ENCODE measurements around the gene BPIFB4.

Gene BPIFB4

DNA sequence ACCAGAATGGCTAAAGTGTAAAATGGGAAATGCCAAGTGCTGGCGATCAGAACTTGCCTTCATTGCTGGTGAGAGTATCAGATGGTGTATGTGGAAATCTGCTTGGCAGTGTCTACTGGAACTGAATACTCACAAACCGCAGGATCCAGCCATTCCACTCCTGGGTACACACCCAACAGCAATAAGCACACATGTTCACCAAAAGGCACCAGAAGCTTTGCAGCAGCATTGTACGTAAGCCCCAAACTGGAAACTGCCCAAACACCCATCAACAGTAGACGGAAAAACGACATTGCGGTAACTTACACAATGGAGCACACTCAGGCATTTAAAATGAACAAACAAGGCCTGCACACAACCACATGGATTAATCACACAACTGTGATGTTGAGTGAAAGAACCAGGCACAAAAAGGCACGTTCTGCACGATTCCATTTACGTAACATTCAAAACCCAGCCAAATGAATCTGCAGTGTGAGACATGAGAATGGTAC lies 51.2 kb downstream of the BPIFB4 start:
- Histone ChIP-seq H3K36me3 (ENCODE audit: insufficient read depth, low read depth, low read length) (no peaks in the 10 kb centered on the region), H3K9me3 (ENCODE audit: insufficient read depth, low read depth, low read length) (no peaks in the 10 kb centered on the region), H3K4me1 (ENCODE audit: insufficient read depth, low read length) (no peaks in the 10 kb centered on the region), H3K9ac (ENCODE audit: low read depth, low read length) (no peak overlapping the region), H3K27me3 (ENCODE audit: insufficient read depth, low read length) (no peaks in the 10 kb centered on the region), H3K4me3 (ENCODE audit: low read length) (no peak overlapping the region), H3K27ac (ENCODE audit: low read length) (no peak overlapping the region)

DNA sequence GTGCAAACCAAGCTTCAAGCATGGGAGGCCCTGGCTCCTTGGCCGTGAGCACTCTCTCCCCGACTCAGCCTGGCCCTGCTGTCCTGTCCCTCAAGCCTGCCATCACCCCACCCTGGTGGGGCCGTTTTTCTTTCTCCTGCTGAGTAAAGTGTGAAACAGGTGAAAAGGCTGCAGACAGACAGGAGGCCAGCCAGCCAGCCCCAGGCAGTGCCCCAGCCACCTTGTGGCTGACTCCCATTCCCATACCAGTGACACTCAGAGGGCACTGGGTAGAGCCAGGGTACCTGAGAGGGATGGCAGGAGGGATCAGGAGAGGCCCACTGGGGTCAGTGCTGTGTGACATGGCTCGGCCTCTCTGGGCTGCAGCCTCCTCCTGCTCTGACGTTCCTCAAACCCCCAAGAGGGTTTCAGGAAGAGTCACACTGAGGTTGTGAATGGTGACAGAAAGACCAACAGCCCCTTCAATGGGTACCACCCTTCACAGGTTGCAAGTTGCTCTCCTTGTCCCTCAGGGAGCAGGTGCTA lies 52.6 kb downstream of the BPIFB4 start:
- no peaks in the 10 kb centered on the region for H3K36me3 ChIP-seq (ENCODE audit: insufficient read depth, low read depth, low read length)
- no peaks in the 10 kb centered on the region for H3K4me1 ChIP-seq (ENCODE audit: insufficient read depth, low read length)
- no peaks in the 10 kb centered on the region for H3K27me3 ChIP-seq (ENCODE audit: insufficient read depth, low read length)
- H3K4me3 ChIP-seq (ENCODE audit: low read length): no peak overlapping the region
- H3K9me3 ChIP-seq (ENCODE audit: insufficient read depth, low read depth, low read length): peaks cover 4% of the 10 kb centered on the region; the same call in 1 of the 2 replicates
- H3K9ac ChIP-seq (ENCODE audit: low read depth, low read length): no peak overlapping the region
- no peak overlapping the region for H3K27ac ChIP-seq (ENCODE audit: low read length)

DNA sequence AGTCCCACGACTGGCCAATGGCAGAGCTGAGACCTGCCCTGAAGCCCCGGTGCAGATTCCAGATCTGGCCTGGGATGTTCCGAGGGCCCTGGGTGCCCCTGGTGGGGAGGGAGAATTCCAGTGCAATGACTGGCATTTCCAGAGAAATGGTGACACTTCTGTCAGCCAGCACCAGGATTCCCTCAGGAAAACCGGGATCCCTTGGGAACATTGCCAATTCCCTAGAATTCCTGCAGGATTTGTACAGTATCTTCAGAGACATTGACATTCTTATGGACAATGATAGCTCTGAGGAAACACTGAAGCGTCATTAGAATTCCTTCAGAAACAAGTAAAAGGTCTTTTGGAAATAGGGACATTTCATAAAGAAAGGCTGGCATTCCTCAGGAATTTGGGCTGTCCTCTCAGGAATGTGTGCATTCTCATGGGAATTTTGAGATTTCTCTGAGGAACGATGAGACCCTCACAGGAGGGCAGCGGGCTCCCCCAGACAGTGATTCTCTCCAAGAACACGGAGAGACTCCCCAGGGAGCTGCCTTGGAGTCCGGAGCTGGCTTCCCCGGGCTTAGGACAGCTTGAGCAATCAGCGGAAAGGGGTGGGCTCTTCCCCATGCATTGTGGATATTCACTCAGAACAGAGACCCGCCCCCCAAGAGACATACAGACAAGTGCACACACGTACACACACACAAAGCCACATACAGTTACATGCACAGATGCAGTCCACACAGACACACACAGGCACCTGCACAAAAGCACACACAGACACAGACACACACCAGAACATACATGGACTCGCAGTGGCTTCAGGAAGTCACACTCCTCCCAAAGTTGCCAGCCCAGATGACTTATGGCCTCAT lies 53.3 kb downstream of the BPIFB4 start:
- Histone ChIP-seq H3K4me3 (ENCODE audit: low read length) (no peak overlapping the region), H3K27ac (ENCODE audit: low read length) (no peak overlapping the region), H3K36me3 (ENCODE audit: insufficient read depth, low read depth, low read length) (no peaks in the 10 kb centered on the region), H3K9ac (ENCODE audit: low read depth, low read length) (no peak overlapping the region), H3K4me1 (ENCODE audit: insufficient read depth, low read length) (no peaks in the 10 kb centered on the region), H3K27me3 (ENCODE audit: insufficient read depth, low read length) (no peaks in the 10 kb centered on the region), H3K9me3 (ENCODE audit: insufficient read depth, low read depth, low read length) (peaks cover 8% of the 10 kb centered on the region; the same call in 1 of the 2 replicates)

DNA sequence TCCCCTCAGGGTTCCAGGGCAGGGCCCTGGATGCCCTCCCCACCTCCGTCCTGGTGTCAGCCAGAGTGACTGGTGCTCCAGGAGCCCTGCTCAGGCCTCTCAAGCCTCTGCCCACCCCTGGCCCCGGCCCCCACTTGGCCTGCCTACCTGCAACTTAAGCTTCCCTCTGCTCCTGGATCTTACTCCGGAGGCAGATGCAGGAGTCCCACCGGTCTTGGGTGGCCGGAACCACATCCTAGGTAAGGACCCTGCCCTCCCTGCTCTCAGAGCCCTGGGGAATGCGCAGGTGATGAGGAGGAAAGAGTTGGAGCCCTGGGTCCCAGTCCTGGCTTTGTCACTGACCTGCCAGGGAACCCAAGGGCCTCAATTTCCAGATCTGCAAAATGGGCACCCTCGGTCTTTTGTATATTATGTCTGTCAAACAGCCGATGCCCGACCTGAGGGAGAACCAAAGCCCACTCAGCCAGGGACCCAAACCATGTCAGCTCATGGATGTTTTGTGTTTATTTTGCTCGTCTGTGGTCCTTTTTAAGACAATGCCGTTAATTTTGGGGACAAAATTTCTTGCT lies 54.0 kb downstream of the BPIFB4 start:
- no peaks in the 10 kb centered on the region for H3K4me1 ChIP-seq (ENCODE audit: insufficient read depth, low read length)
- H3K4me3 ChIP-seq (ENCODE audit: low read length): no peak overlapping the region
- H3K36me3 ChIP-seq (ENCODE audit: insufficient read depth, low read depth, low read length): no peaks in the 10 kb centered on the region
- H3K27ac ChIP-seq (ENCODE audit: low read length): no peak overlapping the region
- peaks cover 14% of the 10 kb centered on the region; the same call in 1 of the 2 replicates for H3K9me3 ChIP-seq (ENCODE audit: insufficient read depth, low read depth, low read length)
- no peak overlapping the region for H3K9ac ChIP-seq (ENCODE audit: low read depth, low read length)
- no peaks in the 10 kb centered on the region for H3K27me3 ChIP-seq (ENCODE audit: insufficient read depth, low read length)

DNA sequence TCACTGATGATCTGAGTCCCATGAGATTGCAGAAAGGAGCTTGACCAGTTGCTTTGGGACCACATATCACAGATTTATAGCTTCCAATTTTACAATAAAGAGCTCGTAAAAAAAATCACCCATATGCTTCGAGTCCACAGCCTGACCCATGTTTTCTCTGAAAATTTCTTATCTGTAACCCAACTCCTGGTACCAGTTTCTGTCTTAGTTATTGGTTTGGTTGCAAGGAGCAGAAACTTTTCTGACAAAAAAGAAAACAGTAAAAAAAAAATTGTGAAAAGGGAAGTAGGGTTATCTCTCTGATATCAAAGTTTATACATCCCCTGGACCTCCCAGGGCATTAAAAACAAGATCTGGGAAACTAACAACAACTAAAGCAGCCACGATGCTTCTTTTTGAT lies 57.8 kb downstream of the BPIFB4 start:
- Histone ChIP-seq H3K4me3 (ENCODE audit: low read length) (no peak overlapping the region), H3K27me3 (ENCODE audit: insufficient read depth, low read length) (no peaks in the 10 kb centered on the region), H3K9me3 (ENCODE audit: insufficient read depth, low read depth, low read length) (peaks cover 21% of the 10 kb centered on the region; the same call in 1 of the 2 replicates), H3K27ac (ENCODE audit: low read length) (no peak overlapping the region), H3K36me3 (ENCODE audit: insufficient read depth, low read depth, low read length) (no peaks in the 10 kb centered on the region), H3K4me1 (ENCODE audit: insufficient read depth, low read length) (no peaks in the 10 kb centered on the region), H3K9ac (ENCODE audit: low read depth, low read length) (no peak overlapping the region)

DNA sequence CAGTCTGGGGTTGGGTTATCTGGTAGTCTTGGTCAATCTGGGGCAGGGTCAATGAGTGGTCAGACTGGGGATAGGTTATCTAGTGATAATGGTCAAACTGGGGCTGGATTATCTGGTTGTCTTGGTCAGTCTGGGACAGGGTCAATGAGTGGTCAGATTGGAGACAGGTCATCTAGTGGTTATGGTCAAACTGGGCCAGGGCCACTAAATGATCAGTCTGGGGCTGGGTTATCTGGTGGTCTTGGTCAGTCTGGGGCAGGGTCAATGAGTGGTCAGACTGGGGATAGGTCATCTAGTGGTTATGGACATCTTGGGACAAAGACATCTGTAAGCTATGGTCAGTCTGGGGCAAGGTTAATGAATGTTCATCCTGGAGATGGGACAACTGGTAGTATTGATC lies 60.0 kb downstream of the BPIFB4 start:
- no peaks in the 10 kb centered on the region for H3K27me3 ChIP-seq (ENCODE audit: insufficient read depth, low read length)
- peaks cover 21% of the 10 kb centered on the region; the same call in 1 of the 2 replicates for H3K9me3 ChIP-seq (ENCODE audit: insufficient read depth, low read depth, low read length)
- H3K27ac ChIP-seq (ENCODE audit: low read length): no peak overlapping the region
- H3K4me3 ChIP-seq (ENCODE audit: low read length): no peak overlapping the region
- no peaks in the 10 kb centered on the region for H3K36me3 ChIP-seq (ENCODE audit: insufficient read depth, low read depth, low read length)
- no peaks in the 10 kb centered on the region for H3K4me1 ChIP-seq (ENCODE audit: insufficient read depth, low read length)
- no peak overlapping the region for H3K9ac ChIP-seq (ENCODE audit: low read depth, low read length)

DNA sequence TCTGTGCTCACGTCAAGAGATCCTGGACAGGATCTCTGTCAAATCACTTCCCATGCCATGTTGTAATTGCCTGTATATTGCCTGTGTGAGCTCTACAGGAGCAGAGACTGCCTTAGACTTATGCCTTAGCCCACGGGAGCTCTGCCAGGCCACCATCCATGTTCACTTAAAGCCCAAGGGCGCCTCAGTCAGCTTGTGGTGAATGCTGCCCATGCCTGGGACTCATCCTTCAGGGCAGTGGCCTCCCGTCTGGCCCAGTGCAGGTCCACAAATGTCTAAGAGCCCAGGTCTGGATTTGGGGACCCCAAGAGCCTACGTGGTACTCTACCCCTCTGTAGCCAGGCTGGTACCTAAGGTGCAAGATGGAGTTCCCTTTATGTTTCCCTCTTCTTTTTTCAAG lies 66.1 kb downstream of the BPIFB4 start:
- Histone ChIP-seq H3K27me3 (ENCODE audit: insufficient read depth, low read length) (no peaks in the 10 kb centered on the region), H3K27ac (ENCODE audit: low read length) (no peak overlapping the region)

DNA sequence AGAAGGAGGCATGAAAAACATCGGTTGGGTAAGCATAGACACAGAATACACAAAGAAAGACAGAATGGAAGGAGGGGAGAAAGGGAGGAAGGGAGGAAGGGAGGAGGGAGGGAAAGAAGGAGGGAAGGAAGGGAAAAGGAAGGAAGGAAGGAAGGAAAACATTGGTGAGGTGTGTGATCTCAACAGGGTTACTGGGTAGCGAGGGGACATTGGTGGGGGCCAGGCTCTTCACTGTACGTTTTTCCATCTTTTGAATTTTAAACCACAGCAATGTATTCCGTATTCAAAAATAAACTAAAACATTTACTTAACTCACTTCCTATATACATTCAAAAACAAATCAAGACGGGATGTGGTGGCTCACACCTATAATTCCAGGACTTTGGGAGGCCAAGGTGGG lies 67.9 kb downstream of the BPIFB4 start:
- Histone ChIP-seq H3K4me3 (ENCODE audit: low read length) (no peak overlapping the region), H3K36me3 (ENCODE audit: insufficient read depth, low read depth, low read length) (no peaks in the 10 kb centered on the region), H3K9me3 (ENCODE audit: insufficient read depth, low read depth, low read length) (no peaks in the 10 kb centered on the region; the same call in 1 of the 2 replicates), H3K27me3 (ENCODE audit: insufficient read depth, low read length) (no peaks in the 10 kb centered on the region), H3K27ac (ENCODE audit: low read length) (no peak overlapping the region), H3K9ac (ENCODE audit: low read depth, low read length) (no peak overlapping the region), H3K4me1 (ENCODE audit: insufficient read depth, low read length) (no peaks in the 10 kb centered on the region)

More for the DNA sequence above, 66.1 kb downstream of the BPIFB4 start:
- H3K36me3 ChIP-seq (ENCODE audit: insufficient read depth, low read depth, low read length): no peaks in the 10 kb centered on the region
- no peaks in the 10 kb centered on the region for H3K4me1 ChIP-seq (ENCODE audit: insufficient read depth, low read length)
- H3K4me3 ChIP-seq (ENCODE audit: low read length): no peak overlapping the region
- H3K9me3 ChIP-seq (ENCODE audit: insufficient read depth, low read depth, low read length): no peaks in the 10 kb centered on the region; the same call in 1 of the 2 replicates
- H3K9ac ChIP-seq (ENCODE audit: low read depth, low read length): no peak overlapping the region

DNA sequence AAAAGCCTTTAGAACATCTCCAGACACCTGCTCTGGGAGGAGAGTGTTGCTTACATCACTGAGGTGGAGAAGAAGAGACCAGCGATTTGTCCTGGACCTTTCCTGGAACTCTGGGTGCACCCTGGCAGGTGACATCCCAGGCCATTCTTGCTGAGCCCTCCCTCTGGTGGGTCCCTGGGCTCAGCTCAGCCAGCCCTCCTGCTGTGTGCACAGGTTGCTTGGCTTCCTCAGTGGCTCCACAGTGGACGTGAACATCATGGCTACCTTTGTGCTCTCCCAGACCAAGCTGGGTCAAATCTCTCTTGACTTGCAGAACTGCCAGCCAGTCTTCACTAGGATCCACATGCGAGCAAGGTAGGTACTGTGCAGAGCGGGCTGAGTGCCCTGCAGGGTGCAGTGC lies 68.6 kb downstream of the BPIFB4 start:
- Histone ChIP-seq H3K9me3 (ENCODE audit: insufficient read depth, low read depth, low read length) (no peaks in the 10 kb centered on the region; the same call in 1 of the 2 replicates), H3K27ac (ENCODE audit: low read length) (no peak overlapping the region), H3K36me3 (ENCODE audit: insufficient read depth, low read depth, low read length) (no peaks in the 10 kb centered on the region), H3K9ac (ENCODE audit: low read depth, low read length) (no peak overlapping the region), H3K4me1 (ENCODE audit: insufficient read depth, low read length) (no peaks in the 10 kb centered on the region), H3K27me3 (ENCODE audit: insufficient read depth, low read length) (no peaks in the 10 kb centered on the region), H3K4me3 (ENCODE audit: low read length) (no peak overlapping the region)

DNA sequence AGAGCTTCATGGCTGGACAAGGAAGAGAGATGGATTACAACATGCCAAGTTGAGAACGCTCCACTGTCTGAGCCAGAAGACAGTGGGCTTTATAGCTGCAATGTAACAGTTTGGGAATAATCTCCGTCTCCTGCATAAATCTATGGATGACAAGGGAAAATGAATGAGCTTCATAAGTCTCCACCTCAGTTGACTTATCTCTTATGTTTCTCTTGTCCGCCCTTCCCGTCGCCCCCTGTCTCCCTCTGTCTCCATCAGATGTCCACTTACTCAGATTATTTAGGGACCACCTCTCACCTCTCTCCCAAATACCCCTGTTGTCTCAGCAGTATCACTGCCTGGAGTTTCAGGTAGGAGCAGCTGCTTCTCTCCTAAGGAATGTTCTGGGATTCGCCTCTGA lies 74.8 kb downstream of the BPIFB4 start:
- no peaks in the 10 kb centered on the region for H3K36me3 ChIP-seq (ENCODE audit: insufficient read depth, low read depth, low read length)
- H3K4me1 ChIP-seq (ENCODE audit: insufficient read depth, low read length): no peaks in the 10 kb centered on the region
- no peak overlapping the region for H3K9ac ChIP-seq (ENCODE audit: low read depth, low read length)
- no peaks in the 10 kb centered on the region for H3K9me3 ChIP-seq (ENCODE audit: insufficient read depth, low read depth, low read length)
- H3K27me3 ChIP-seq (ENCODE audit: insufficient read depth, low read length): peaks cover 11% of the 10 kb centered on the region; the same call in 1 of the 2 replicates
- no peak overlapping the region for H3K27ac ChIP-seq (ENCODE audit: low read length)
- no peak overlapping the region for H3K4me3 ChIP-seq (ENCODE audit: low read length)

DNA sequence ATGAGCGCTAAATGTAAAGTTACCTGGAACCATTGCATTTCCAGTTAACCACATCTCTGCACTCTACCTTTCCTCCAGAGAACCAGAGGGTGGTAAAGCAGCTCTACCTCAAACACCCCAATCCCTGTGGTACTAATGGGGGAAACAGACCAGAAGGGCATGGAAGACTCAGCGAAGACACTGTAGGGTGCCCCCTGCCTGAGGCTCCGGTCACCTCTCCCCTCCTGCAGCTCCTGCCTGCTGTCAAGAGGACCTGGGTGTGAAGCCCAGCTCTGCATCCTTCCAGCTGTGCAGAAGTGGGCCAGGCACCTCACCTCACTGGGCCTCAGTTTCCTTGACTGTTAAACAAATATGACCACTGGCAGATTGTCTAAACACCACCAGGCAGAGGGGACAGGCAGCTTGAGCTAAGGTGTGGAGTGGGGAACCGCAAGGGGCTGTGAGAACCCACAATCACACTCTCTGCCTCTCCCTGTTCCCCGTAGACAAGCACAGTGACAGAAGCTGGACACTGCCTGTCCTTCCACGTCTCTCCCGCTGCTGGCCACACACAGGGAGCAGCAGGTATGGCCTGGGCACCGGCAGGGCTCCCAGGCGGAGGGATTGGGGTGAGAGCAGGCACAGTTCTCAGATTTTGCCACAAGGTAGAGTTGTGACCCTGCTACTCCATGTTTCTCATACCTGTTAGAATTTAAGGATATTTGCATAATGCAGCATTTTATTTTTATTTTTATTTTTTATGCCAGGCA lies 79.4 kb downstream of the BPIFB4 start:
- H3K4me3 ChIP-seq (ENCODE audit: low read length): no peak overlapping the region
- H3K9me3 ChIP-seq (ENCODE audit: insufficient read depth, low read depth, low read length): no peaks in the 10 kb centered on the region
- H3K9ac ChIP-seq (ENCODE audit: low read depth, low read length): no peak overlapping the region
- no peaks in the 10 kb centered on the region for H3K4me1 ChIP-seq (ENCODE audit: insufficient read depth, low read length)
- H3K27ac ChIP-seq (ENCODE audit: low read length): no peak overlapping the region
- H3K27me3 ChIP-seq (ENCODE audit: insufficient read depth, low read length): peaks cover 9% of the 10 kb centered on the region; the same call in 1 of the 2 replicates
- H3K36me3 ChIP-seq (ENCODE audit: insufficient read depth, low read depth, low read length): no peaks in the 10 kb centered on the region

Data from iPS-20b (cell line).